Loucy (cell line): ENCODE results near the gene CDC37L1.

Source experiments
- H2AFZ ChIP-seq: fragments of 200-600 bp; sonication (generic); 2 replicates; pipeline ENCODE4 v1.6.0; 2016; ENCODE audit warnings: antibody characterized with exemption, mild to moderate bottlenecking, low read length, moderate library complexity
- H3F3A ChIP-seq: fragments of 200-600 bp; 2 replicates; pipeline ENCODE4 v1.6.0; 2016; ENCODE audit warnings: antibody characterized with exemption, low read depth, mild to moderate bottlenecking
- H3K27me3 ChIP-seq: fragments of 200-600 bp; sonication (generic); 2 replicates; pipeline ENCODE4 v1.6.1; 2014; ENCODE audit warnings: low read length, mild to moderate bottlenecking; ENCODE audit not compliant: insufficient read depth, poor library complexity, severe bottlenecking
- H3K36me3 ChIP-seq: fragments of 200-600 bp; sonication (generic); 2 replicates; pipeline ENCODE4 v1.6.1; 2016; ENCODE audit warnings: low read length; ENCODE audit not compliant: insufficient read depth
- H3K4me1 ChIP-seq: fragments of 200-600 bp; sonication (generic); 2 replicates; pipeline ENCODE4 v1.5.1; 2014; ENCODE audit warnings: low read length, mild to moderate bottlenecking; ENCODE audit not compliant: insufficient read depth, poor library complexity, severe bottlenecking
- H3K4me2 ChIP-seq: fragments of 200-600 bp; sonication (generic); 2 replicates; pipeline ENCODE4 v1.6.0; 2014; ENCODE audit warnings: antibody characterized with exemption, low read length, low read depth, mild to moderate bottlenecking; ENCODE audit not compliant: poor library complexity, severe bottlenecking
- H3K4me3 ChIP-seq: fragments of 200-600 bp; sonication (generic); 2 replicates; pipeline ENCODE4 v1.5.1; 2014; ENCODE audit warnings: low read length, mild to moderate bottlenecking, mixed read lengths; ENCODE audit not compliant: poor library complexity, severe bottlenecking
- H3K79me2 ChIP-seq: fragments of 200-600 bp; sonication (generic); 2 replicates; pipeline ENCODE4 v1.6.1; 2014; ENCODE audit warnings: low read length; ENCODE audit not compliant: insufficient read depth
- H3K9ac ChIP-seq: fragments of 200-600 bp; sonication (generic); 2 replicates; pipeline ENCODE4 v1.6.0; 2014; ENCODE audit warnings: mild to moderate bottlenecking, low read depth, low read length, moderate library complexity; ENCODE audit not compliant: poor library complexity, severe bottlenecking
- H3K9me2 ChIP-seq: fragments of 200-600 bp; sonication (generic); replicated peaks from 2 replicates; pipeline ENCODE4 v1.6.1; 2016; ENCODE audit warnings: low read depth, low read length, mixed read lengths
- H3K9me3 ChIP-seq: fragments of 200-600 bp; sonication (generic); 2 replicates; pipeline ENCODE4 v1.6.1; 2014; ENCODE audit warnings: mild to moderate bottlenecking, antibody characterized with exemption, low read length, low read depth; ENCODE audit not compliant: insufficient read depth
- H4K20me1 ChIP-seq: fragments of 200-600 bp; sonication (generic); 2 replicates; pipeline ENCODE4 v1.6.0; 2014; ENCODE audit warnings: antibody characterized with exemption, low read length, mild to moderate bottlenecking; ENCODE audit not compliant: insufficient read depth, poor library complexity, severe bottlenecking
- EZH2phosphoT487 ChIP-seq: fragments of 200-600 bp; IDR thresholded peaks from 2 replicates; pipeline ENCODE4 v1.6.1; 2018; ENCODE audit warnings: antibody characterized with exemption, mild to moderate bottlenecking, moderate library complexity, borderline replicate concordance
- TF ChIP-seq, protein P1 (sequence below): fragments of 200-600 bp; sonication (generic); conservative IDR thresholded peaks from 2 replicates; pipeline ENCODE4 v1.5.1; 2014; ENCODE audit warnings: mild to moderate bottlenecking, antibody characterized with exemption, low read length

Gene CDC37L1

DNA sequence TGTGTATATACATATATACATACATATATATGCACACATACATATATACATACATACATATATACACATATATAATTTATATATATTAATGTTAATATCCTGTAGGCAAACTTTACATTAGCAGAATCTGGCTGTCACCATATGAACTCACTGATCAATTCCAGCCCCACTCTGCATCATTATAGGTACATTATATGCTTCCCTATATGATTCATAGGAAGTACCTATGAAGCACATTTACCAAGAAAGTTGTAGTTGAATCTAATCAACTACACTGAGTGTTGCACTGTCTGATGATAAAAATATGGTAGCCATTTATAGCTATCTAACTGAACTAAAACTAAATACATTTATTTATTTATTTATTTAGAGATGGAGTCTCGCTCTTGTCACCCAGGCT lies 7.6 kb upstream of the CDC37L1 start:
- Histone ChIP-seq H3K27me3 (peaks cover 2% of the 10 kb centered on the region), H3K4me3 (no peak overlapping the region), H3F3A (no peaks in the 10 kb centered on the region), H3K9me2 (no peaks in the 10 kb centered on the region), H3K79me2 (no peaks in the 10 kb centered on the region), H3K9ac (no peak overlapping the region), H4K20me1 (no peaks in the 10 kb centered on the region), H3K4me2 (no peak overlapping the region), H3K36me3 (no peaks in the 10 kb centered on the region), H3K4me1 (peaks cover 2% of the 10 kb centered on the region), H2AFZ (no peak overlapping the region), H3K9me3 (no peaks in the 10 kb centered on the region)
- TF ChIP-seq, protein P1, sequence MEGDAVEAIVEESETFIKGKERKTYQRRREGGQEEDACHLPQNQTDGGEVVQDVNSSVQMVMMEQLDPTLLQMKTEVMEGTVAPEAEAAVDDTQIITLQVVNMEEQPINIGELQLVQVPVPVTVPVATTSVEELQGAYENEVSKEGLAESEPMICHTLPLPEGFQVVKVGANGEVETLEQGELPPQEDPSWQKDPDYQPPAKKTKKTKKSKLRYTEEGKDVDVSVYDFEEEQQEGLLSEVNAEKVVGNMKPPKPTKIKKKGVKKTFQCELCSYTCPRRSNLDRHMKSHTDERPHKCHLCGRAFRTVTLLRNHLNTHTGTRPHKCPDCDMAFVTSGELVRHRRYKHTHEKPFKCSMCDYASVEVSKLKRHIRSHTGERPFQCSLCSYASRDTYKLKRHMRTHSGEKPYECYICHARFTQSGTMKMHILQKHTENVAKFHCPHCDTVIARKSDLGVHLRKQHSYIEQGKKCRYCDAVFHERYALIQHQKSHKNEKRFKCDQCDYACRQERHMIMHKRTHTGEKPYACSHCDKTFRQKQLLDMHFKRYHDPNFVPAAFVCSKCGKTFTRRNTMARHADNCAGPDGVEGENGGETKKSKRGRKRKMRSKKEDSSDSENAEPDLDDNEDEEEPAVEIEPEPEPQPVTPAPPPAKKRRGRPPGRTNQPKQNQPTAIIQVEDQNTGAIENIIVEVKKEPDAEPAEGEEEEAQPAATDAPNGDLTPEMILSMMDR, result no peak
- no peak for TF ChIP-seq EZH2phosphoT487

DNA sequence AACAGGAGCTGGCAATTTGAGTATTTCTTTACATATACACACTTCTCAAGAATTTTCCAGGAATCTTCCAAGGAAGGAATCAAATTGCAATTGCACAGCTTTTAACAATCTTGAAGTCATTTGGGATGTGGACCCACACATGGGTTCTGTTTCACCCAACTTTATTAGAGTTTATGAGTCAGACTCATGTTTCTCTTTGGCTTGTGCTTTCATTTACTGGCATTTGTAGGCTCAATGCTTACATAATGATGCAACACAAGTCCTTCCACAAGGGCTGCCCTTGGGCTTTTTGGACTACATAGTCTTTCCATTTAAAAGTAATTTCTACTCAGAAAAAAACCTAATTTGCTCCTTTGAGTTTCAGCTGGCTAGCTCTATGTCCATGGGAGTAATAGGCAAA lies 4.6 kb upstream of the CDC37L1 start:
- H3K36me3 ChIP-seq, result no peaks in the 10 kb centered on the region
- no peaks in the 10 kb centered on the region for H3K9me3 ChIP-seq
- H3F3A ChIP-seq, result 0 out of 2 replicates have a peak, but pooled peaks cover 3% of the 10 kb centered on the region
- H3K4me1 ChIP-seq, result peaks cover 8% of the 10 kb centered on the region
- H3K4me3 ChIP-seq, result no peak overlapping the region
- H3K79me2 ChIP-seq, result peaks cover under 1% of the 10 kb centered on the region; the same call in 1 of the 2 replicates
- H2AFZ ChIP-seq, result no peak overlapping the region
- H4K20me1 ChIP-seq, result no peaks in the 10 kb centered on the region
- TF ChIP-seq, protein P1, result no peak
- TF ChIP-seq EZH2phosphoT487, result no peak
- no peak overlapping the region for H3K4me2 ChIP-seq
- no peaks in the 10 kb centered on the region for H3K27me3 ChIP-seq
- H3K9me2 ChIP-seq, result no peaks in the 10 kb centered on the region
- H3K9ac ChIP-seq, result no peak overlapping the region

DNA sequence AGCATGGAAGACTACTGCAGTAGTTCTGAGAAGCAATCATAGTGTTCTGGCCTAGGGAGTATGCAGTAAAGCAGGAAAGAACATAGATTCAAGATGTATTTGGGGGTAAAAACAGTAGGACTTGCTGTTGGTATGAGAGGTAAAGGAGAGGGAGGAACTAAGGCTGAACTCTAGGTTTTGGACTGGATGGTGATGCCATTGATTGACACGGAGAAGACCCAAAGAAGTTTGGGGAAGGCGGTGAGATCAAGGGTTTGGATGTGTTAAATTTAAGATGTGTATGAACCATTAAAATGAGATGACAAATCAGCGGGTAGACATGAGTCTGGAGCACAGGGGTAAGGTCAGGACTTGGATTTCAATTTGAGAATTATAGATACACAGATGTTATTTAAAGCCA lies 2.0 kb upstream of the CDC37L1 start:
- no peak overlapping the region for H3K4me2 ChIP-seq
- TF ChIP-seq EZH2phosphoT487, result no peak
- TF ChIP-seq, protein P1, result no peak
- peaks cover 24% of the 10 kb centered on the region for H3K79me2 ChIP-seq
- H3F3A ChIP-seq, result 0 out of 2 replicates have a peak, but pooled peaks cover 3% of the 10 kb centered on the region
- H3K9ac ChIP-seq, result no peak overlapping the region
- H3K4me3 ChIP-seq, result no peak overlapping the region
- H3K36me3 ChIP-seq, result no peaks in the 10 kb centered on the region
- no peaks in the 10 kb centered on the region for H3K9me3 ChIP-seq
- H3K4me1 ChIP-seq, result peaks cover 21% of the 10 kb centered on the region
- H3K27me3 ChIP-seq, result no peaks in the 10 kb centered on the region
- H2AFZ ChIP-seq, result no peak overlapping the region
- no peaks in the 10 kb centered on the region for H3K9me2 ChIP-seq
- peaks cover 6% of the 10 kb centered on the region for H4K20me1 ChIP-seq
